OCI-LY7 (cell line): ENCODE data around the gene PSEN1.

Source experiments
- CTCF ChIP-seq: fragments of 200-600 bp; sonication (generic); conservative IDR thresholded peaks from 2 replicates; pipeline ENCODE4 v1.5.1; 2014; ENCODE audit warnings: mild to moderate bottlenecking, antibody characterized with exemption, low read length, moderate library complexity, mixed read lengths
- EZH2phosphoT487 ChIP-seq: fragments of 200-600 bp; sonication (generic); IDR thresholded peaks from 2 replicates; pipeline ENCODE4 v1.6.1; 2018; ENCODE audit warnings: low read depth, borderline replicate concordance, mild to moderate bottlenecking, mixed run types, antibody characterized with exemption, low read length, moderate library complexity, mixed read lengths

GRCh38 chr14:73255693-73256225, 119.5 kb downstream of the PSEN1 start:
- no peak for TF ChIP-seq CTCF
- no peak for TF ChIP-seq EZH2phosphoT487
